Retinal pigment epithelial cell (primary cell): ENCODE data around the gene ALG11.
"Not testable (repeated sequence)": the region's sequence is repeated elsewhere in the genome, so short reads cannot be mapped to it uniquely, and the experiment has no call there.

Experiments
- DNase-seq: peaks from one replicate; pipeline ENCODE4 v3.0.0-alpha.2; 2010; ENCODE audit warnings: low read depth
- H3K4me3 ChIP-seq: 2 replicates; pipeline ENCODE4 v1.5.1; 2011; ENCODE audit warnings: mild to moderate bottlenecking, low read length, control low read depth, moderate library complexity
- CTCF ChIP-seq: conservative IDR thresholded peaks from 2 replicates; pipeline ENCODE4 v1.5.1; 2011; ENCODE audit warnings: low read depth, low read length, control low read depth, inconsistent platforms

The ALG11 gene

GRCh38 chr13:52029569-52029968 lies 17.4 kb downstream of the ALG11 start:
- no peak overlapping the region for H3K4me3 ChIP-seq
- TF ChIP-seq CTCF, result no peak
- no peak for DNase-seq

- not testable (repeated sequence) for DNase-seq, H3K4me3 ChIP-seq
Observed at GRCh38 chr13:52030401-52030800, 18.2 kb downstream of the ALG11 start.

- DNase-seq, result no peak
- no peak overlapping the region for H3K4me3 ChIP-seq
- no peak for TF ChIP-seq CTCF
Observed at GRCh38 chr13:52033039-52033438, 20.8 kb downstream of the ALG11 start.

GRCh38 chr13:52034616-52035226 lies 22.5 kb downstream of the ALG11 start:
- no peak for TF ChIP-seq CTCF
- H3K4me3 ChIP-seq, result no peak overlapping the region
- no peak for DNase-seq

GRCh38 chr13:52036037-52036436 lies 23.8 kb downstream of the ALG11 start:
- no peak for TF ChIP-seq CTCF
- no peak overlapping the region for H3K4me3 ChIP-seq
- DNase-seq, result no peak

GRCh38 chr13:52043675-52044074 lies 31.5 kb downstream of the ALG11 start:
- TF ChIP-seq CTCF, result no peak
- DNase-seq, result no peak
- H3K4me3 ChIP-seq, result no peak overlapping the region

GRCh38 chr13:52047463-52047862 lies 35.3 kb downstream of the ALG11 start:
- no peak overlapping the region for H3K4me3 ChIP-seq
- TF ChIP-seq CTCF, result no peak
- DNase-seq, result no peak

GRCh38 chr13:52048516-52048915 lies 36.3 kb downstream of the ALG11 start:
- no peak for TF ChIP-seq CTCF
- H3K4me3 ChIP-seq, result no peak overlapping the region
- no peak for DNase-seq
